Neural cell (in vitro differentiated cells): ENCODE measurements around the gene BICC1. TPM values are rescaled to one million over a fixed set of nuclear protein-coding genes. Genes with fewer than 3 reads are reported as not detected.

Source experiments
- H2AFZ ChIP-seq: fragments of 200-600, 300-800 bp; sonication (generic), shearing (Covaris generic); 2 replicates; pipeline ENCODE4 v1.6.0; 2014; ENCODE audit warnings: low read depth, mild to moderate bottlenecking, antibody characterized with exemption, low read length, moderate library complexity
- H3F3A ChIP-seq: fragments of 200-600 bp; shearing (Covaris generic); 2 replicates; pipeline ENCODE4 v1.6.1; 2016; ENCODE audit warnings: mild to moderate bottlenecking, moderate library complexity, mixed read lengths, antibody characterized with exemption, low read length; ENCODE audit not compliant: insufficient read depth, poor library complexity, severe bottlenecking
- H3K27ac ChIP-seq: fragments of 200-600, 300-800 bp; sonication (generic), shearing (Covaris generic); 2 replicates; pipeline ENCODE4 v1.5.1; 2014; ENCODE audit warnings: mild to moderate bottlenecking, low read length, moderate library complexity
- H3K27me3 ChIP-seq: fragments of 300-800, 200-600 bp; sonication (generic), shearing (Covaris generic); 2 replicates; pipeline ENCODE4 v1.6.0; 2014; ENCODE audit warnings: mild to moderate bottlenecking, low read depth, low read length, moderate library complexity; ENCODE audit not compliant: insufficient read depth
- H3K36me3 ChIP-seq: fragments of 300-800, 200-600 bp; sonication (generic), shearing (Covaris generic); 2 replicates; pipeline ENCODE4 v1.5.1; 2014; ENCODE audit warnings: mild to moderate bottlenecking, antibody characterized with exemption, low read length, moderate library complexity; ENCODE audit not compliant: insufficient read depth
- H3K4me2 ChIP-seq: fragments of 300-800, 200-600 bp; sonication (generic), shearing (Covaris generic); 2 replicates; pipeline ENCODE4 v1.6.0; 2014; ENCODE audit warnings: mild to moderate bottlenecking, low read length
- H3K4me3 ChIP-seq: fragments of 300-800, 200-600 bp; sonication (generic), shearing (Covaris generic); 2 replicates; pipeline ENCODE4 v1.5.1; 2014; ENCODE audit warnings: mild to moderate bottlenecking, low read length, moderate library complexity
- H3K79me2 ChIP-seq: fragments of 200-600 bp; shearing (Covaris generic); replicated peaks from 2 replicates; pipeline ENCODE4 v1.6.0; 2014; ENCODE audit warnings: mild to moderate bottlenecking, low read length, moderate library complexity; ENCODE audit not compliant: insufficient read depth
- H3K9ac ChIP-seq: fragments of 300-800, 200-600 bp; sonication (generic), shearing (Covaris generic); 2 replicates; pipeline ENCODE4 v1.6.1; 2016; ENCODE audit warnings: mild to moderate bottlenecking, low read length, mixed read lengths
- H3K9me2 ChIP-seq: fragments of 200-600 bp; shearing (Covaris generic); 2 replicates; pipeline ENCODE4 v1.6.1; 2016; ENCODE audit warnings: mild to moderate bottlenecking, low read length, mixed read lengths; ENCODE audit not compliant: insufficient read depth
- H3K9me3 ChIP-seq: fragments of 200-600, 300-800 bp; sonication (generic), shearing (Covaris generic); 2 replicates; pipeline ENCODE4 v1.6.1; 2016; ENCODE audit warnings: mild to moderate bottlenecking, mixed run types, low read length, moderate library complexity, mixed read lengths
- H4K20me1 ChIP-seq: fragments of 200-600 bp; shearing (Covaris generic); 2 replicates; pipeline ENCODE4 v1.6.1; 2016; ENCODE audit warnings: mild to moderate bottlenecking, mixed run types; ENCODE audit not compliant: insufficient read depth
- CTCF ChIP-seq: fragments of 450-650 bp; IDR thresholded peaks from 2 replicates; pipeline ENCODE4 v1.5.1; 2014; ENCODE audit warnings: antibody characterized with exemption, mild to moderate bottlenecking, moderate library complexity; ENCODE audit not compliant: poor library complexity, severe bottlenecking
- EP300 ChIP-seq: fragments of 450-650 bp; conservative IDR thresholded peaks from 2 replicates; pipeline ENCODE4 v1.6.1; 2014; ENCODE audit warnings: antibody characterized with exemption, mild to moderate bottlenecking, moderate library complexity; ENCODE audit not compliant: poor library complexity, severe bottlenecking
- EZH2 ChIP-seq: fragments of 200-600, 300-800 bp; shearing (Covaris generic), sonication (generic); IDR thresholded peaks from 2 replicates; pipeline ENCODE4 v1.6.1; 2014; ENCODE audit warnings: antibody characterized with exemption, low read length, borderline replicate concordance, mild to moderate bottlenecking; ENCODE audit not compliant: insufficient read depth, poor library complexity, severe bottlenecking
- MXI1 ChIP-seq: fragments of 450-650 bp; conservative IDR thresholded peaks from 2 replicates; pipeline ENCODE4 v1.6.1; 2014; ENCODE audit warnings: antibody characterized with exemption, mild to moderate bottlenecking; ENCODE audit not compliant: poor library complexity, severe bottlenecking
- POLR2AphosphoS5 ChIP-seq: IDR thresholded peaks from 2 replicates; pipeline ENCODE4 v1.6.1; 2012
- RAD21 ChIP-seq: fragments of 450-650 bp; conservative IDR thresholded peaks from 2 replicates; pipeline ENCODE4 v1.6.1; 2014; ENCODE audit warnings: antibody characterized with exemption, mild to moderate bottlenecking, moderate library complexity
- REST ChIP-seq: IDR thresholded peaks from 2 replicates; pipeline ENCODE4 v1.6.1; 2012; ENCODE audit warnings: borderline replicate concordance
- SMC3 ChIP-seq: fragments of 450-650 bp; conservative IDR thresholded peaks from 2 replicates; pipeline ENCODE4 v1.6.1; 2014; ENCODE audit warnings: antibody characterized with exemption, mild to moderate bottlenecking, moderate library complexity; ENCODE audit not compliant: poor library complexity
- TAF1 ChIP-seq: IDR thresholded peaks from 2 replicates; pipeline ENCODE4 v1.6.1; 2012; ENCODE audit warnings: low read depth
- polyA plus RNA-seq: library from polyadenylated mRNA; depleted of rRNA; stranded (reverse); fragments of >200 nt; gene quantifications from 2 replicates; pipeline ENCODE4 v1.2.3, GENCODE V29; 2014

The BICC1 gene
- polyA plus RNA-seq, 1 donor from 2014 or later = 7.6 TPM

- Histone ChIP-seq H3F3A (no peaks in the 10 kb centered on the region), H3K9me3 (no peaks in the 10 kb centered on the region), H3K9me2 (no peaks in the 10 kb centered on the region), H3K4me3 (no peak overlapping the region), H2AFZ (no peak overlapping the region), H3K27ac (no peak overlapping the region), H4K20me1 (no peaks in the 10 kb centered on the region), H3K79me2 (no peaks in the 10 kb centered on the region), H3K4me2 (no peak overlapping the region), H3K9ac (no peak overlapping the region), H3K27me3 (no peaks in the 10 kb centered on the region), H3K36me3 (no peaks in the 10 kb centered on the region)
- TF ChIP-seq POLR2AphosphoS5 = no peak
- TF ChIP-seq REST = no peak
- TF ChIP-seq EP300 = no peak
- no peak for TF ChIP-seq MXI1
- TF ChIP-seq CTCF = no peak
- TF ChIP-seq SMC3 = no peak
- no peak for TF ChIP-seq EZH2
- TF ChIP-seq TAF1 = no peak
- no peak for TF ChIP-seq RAD21
These were observed 6.1 kb downstream of the BICC1 start for GRCh38 chr10:58518775-58519174.

DNA sequence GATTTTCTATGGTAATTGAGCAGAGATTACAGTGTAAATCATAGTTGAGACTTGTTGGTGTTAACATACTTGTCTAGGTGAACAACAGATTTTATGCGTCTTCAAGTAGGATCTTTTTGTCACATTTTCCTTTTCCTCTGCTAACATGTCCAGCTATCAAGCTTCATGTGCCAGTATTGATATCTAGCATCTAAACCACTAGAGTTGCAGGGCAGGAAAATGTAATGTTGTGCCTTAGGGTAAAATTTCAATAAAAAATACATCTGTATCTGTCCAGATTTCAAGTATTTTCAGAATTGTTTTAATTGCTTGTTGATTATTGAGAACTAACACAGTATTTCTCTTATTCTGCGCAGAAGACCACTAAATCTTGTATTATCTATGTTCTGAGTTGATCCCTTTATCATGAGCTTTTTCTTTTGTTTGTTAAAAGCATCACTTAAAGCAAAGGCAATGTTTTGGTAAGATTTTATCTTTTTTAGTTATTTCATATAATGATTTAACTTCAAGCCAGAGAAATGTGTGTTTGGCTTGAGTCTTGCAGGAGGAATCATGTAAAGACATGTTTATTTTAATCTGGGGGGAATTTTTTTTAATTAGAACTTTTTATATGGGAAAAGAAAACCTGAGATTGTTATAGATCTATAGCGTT lies 16.5 kb downstream of the BICC1 start:
- no peaks in the 10 kb centered on the region for H3F3A ChIP-seq
- H3K4me2 ChIP-seq = no peak overlapping the region
- H3K9me3 ChIP-seq = no peaks in the 10 kb centered on the region
- no peaks in the 10 kb centered on the region for H3K79me2 ChIP-seq
- no peaks in the 10 kb centered on the region for H3K36me3 ChIP-seq
- no peak overlapping the region for H3K4me3 ChIP-seq
- H3K27me3 ChIP-seq = no peaks in the 10 kb centered on the region
- H3K9me2 ChIP-seq = no peaks in the 10 kb centered on the region
- no peaks in the 10 kb centered on the region for H4K20me1 ChIP-seq
- no peak overlapping the region for H3K9ac ChIP-seq
- no peak overlapping the region for H2AFZ ChIP-seq
- no peak for TF ChIP-seq EP300
- TF ChIP-seq REST = no peak
- no peak for TF ChIP-seq EZH2
- no peak for TF ChIP-seq RAD21
- TF ChIP-seq SMC3 = no peak
- no peak for TF ChIP-seq CTCF
- TF ChIP-seq POLR2AphosphoS5 = no peak
- TF ChIP-seq TAF1 = no peak
- TF ChIP-seq MXI1 = no peak
- H3K27ac ChIP-seq = no peak overlapping the region
